ENCODE data around the gene CXCL16.
"Not testable (repeated sequence)": the region's sequence is repeated elsewhere in the genome, so short reads cannot be mapped to it uniquely, and the experiment has no call there.

The CXCL16 gene

DNA sequence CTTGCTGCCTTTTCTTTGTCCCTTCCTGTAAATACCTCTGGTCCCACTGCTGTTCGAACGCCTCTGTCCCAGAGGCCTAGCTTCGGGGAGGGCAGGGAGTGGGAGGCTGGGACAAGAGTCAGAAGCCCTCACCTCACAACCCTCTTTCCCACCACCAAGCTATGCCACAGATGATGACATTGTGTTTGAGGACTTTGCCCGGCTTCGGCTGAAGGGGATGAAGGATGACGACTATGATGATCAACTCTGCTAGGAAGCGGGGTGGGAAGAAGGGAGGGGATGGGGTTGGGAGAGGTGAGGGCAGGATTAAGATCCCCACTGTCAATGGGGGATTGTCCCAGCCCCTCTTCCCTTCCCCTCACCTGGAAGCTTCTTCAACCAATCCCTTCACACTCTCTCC, 18.9 kb downstream of the CXCL16 start:
- no peak for DNase-seq

DNA sequence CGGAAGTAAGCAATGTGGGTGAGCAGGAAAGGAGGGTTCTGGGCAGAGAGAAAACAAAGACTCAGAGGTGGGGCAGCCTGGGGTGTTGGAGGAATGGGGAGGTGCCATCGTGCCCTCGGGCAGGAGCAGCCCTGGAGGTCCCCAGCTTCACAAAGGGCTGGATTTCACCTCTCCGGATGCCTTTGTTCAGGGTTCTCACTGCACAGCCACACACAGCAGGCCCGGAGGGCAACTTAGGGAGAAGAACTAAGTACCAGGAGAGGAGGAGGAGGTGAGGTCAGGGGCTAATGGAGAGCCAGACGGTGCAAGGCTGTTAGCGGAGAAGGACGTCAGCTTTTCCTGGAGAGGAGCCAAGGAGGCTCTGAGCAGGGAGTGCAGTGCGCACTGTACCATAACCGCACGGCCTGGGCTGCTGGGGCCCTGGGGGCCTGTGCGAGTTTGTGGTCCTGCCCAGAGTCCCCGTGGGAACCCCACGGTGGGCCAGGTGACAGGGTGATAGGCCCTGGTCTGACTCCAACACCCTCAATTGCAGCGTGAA, 20.0 kb downstream of the CXCL16 start:
- DNase-seq: no peak

DNA sequence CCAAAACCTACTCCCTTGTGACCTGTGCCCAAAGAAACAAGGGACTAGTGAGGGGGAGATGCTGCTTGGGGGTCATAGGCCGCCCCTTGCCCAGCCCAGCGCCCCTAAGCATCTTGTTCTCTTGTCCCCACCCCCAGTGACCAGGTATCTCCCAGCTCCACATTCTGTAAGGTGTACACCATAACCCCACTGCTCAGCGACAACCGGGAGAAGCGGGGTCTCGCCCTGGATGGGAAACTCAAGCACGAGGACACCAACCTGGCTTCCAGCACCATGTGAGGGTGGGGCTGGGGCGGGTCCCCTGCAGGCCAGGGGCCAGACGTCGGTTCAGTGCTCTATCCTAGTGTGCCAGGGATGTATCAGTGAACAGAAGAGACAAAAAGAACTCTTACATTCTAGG, 20.6 kb downstream of the CXCL16 start:
- DNase-seq: no peak

DNA sequence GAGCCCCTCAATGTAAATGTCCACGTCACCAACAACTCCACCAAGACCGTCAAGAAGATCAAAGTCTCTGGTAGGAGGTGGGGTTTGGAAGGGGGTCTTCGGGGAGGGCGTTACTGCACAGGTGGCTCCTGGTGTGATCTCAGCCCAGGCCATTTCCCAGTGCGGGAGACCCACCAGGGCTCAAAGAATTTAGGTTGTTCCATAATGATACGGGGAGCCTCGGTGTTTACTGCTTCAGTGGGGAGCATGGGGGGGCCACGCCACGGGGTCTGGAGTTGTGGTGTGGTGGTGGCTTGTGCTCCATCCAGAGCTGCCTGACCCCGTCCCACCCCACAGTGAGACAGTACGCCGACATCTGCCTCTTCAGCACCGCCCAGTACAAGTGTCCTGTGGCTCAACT, 21.5 kb downstream of the CXCL16 start:
- DNase-seq: no peak

DNA sequence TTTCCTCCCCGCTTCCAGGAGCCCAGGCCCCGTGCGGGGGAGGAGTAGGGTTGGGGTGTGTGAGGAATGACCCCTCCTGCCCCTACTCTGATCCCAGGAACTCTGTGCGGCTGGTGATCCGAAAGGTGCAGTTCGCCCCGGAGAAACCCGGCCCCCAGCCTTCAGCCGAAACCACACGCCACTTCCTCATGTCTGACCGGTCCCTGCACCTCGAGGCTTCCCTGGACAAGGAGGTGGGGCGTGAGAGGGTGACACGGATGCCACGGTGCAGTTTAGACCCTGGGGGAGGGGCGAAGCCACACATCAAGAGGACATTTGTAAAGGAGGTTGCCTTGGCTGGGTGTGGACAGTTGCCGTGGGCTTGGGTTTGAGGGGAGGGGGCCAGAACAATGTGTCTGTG, 21.9 kb downstream of the CXCL16 start:
- no peak for DNase-seq

DNA sequence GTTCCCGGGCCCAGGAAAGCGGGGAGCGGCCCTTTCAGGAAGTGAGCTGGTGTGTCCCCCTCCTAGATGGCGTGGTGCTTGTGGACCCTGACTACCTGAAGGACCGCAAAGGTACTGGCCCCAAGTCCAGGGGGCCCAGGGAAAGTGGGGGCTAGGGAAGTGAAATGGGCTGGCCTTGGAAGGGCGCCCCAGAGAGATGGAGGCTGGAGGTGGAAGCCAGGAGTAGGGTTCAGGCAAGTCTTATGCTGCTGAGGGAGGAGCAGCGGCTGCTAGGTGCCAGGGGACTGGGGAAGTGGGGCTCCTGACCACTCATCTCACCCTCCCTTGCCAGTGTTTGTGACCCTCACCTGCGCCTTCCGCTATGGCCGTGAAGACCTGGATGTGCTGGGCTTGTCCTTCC, 23.6 kb downstream of the CXCL16 start:
- DNase-seq: no peak

DNA sequence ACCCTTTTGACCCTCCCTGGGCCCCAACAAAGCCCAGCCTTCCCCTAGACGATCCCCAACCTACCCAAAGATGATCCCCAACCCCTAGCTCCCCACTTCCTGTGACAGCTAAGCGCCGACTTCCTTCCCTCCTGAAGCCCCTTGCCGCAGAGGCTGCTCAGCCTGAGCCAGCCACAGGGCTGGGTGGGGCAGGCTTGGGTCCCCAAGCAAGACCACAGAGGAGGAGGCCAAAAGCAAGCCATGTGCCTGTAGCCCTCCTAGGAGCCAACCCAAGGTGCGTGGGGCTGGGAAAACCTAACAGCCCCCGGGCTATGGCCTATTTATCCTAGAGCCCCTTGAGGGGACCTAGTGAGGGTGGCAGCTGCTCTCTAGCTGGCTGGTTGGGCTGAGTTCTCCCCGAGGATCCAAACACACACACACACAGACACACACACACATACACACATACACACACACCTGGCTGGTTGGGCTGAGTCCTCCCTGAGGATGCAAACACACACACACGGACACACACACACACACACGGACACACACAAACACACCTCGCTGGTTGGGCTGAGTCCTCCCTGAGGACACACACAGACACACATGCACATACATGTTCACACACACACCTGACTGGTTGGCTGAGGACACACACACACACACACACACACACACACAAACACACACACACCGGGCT, 24.5 kb downstream of the CXCL16 start:
- DNase-seq: peak; percentile 57

DNA sequence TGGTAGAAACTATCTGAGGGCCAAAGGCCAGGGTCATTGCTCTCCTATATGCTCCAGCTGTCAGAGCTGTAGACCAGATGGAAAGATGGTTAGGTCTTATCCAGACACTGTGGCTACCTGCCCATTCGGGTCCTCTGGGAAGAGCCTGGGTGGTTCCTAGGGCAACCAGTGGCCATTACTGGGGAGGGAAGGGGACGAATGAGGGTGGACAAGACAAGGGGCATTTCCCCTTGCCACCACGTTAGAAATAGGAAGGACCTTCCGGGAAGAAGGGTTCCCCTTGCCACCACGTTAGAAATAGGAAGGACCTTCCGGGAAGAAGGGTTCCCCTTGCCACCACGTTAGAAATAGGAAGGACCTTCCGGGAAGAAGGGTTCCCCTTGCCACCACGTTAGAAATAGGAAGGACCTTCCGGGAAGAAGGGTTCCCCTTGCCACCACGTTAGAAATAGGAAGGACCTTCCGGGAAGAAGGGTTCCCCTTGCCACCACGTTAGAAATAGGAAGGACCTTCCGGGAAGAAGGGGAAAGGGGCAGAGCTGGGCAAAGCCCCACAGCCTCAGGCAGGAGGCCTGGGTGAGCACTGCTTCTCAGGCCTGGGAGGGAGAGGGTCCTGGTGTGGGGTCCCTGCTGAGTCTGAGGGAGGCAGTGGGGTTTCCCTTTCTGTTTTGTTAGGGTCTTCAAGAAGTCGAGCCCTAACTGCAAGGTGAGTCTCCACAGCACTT, 25.2 kb downstream of the CXCL16 start:
- DNase-seq: not testable (repeated sequence)

DNA sequence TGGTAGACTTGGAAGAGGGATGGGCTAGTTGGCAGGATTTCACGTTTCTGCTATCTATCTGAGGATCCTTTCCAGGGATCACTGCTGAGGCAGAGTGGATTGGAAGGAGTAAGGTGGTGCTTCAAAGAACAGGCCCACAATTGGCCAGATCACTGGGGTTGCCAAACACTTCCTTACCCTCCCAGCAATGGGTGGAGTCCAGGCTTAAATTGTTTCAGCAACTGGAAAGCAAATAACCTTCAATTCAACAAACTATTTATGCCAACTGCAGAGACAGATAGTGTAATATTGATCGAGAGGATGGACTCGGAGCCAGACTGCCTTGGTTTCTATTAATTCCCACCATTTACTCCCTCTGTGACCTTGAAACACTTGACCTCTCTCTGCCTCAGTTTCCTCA, 27.2 kb downstream of the CXCL16 start:
- DNase-seq: no peak

DNA sequence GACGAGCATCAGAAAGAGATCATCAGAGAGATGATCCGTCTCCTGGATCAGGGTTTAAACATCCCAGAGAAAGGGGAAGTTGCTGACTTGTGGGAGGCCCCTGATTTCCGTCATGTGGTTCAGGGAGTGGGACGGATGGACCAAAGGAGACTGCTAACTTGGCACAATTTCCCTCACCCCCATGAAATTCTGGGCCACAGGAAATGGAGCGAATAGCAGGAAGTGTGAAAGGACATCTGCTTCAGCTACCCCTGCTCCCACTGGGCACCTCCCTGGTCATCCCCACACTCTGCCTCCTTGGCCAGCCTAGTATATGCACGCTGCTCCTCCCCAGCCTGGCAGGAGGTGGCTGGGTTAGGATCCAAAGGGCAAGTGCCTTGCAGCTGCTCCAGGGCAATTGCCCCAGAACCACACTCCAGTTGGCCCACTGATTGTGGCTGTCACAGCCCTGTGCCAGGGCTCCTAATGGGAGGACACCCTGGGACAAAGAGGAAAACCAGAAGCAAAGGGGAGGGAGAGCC, 28.0 kb downstream of the CXCL16 start:
- no peak for DNase-seq

DNA sequence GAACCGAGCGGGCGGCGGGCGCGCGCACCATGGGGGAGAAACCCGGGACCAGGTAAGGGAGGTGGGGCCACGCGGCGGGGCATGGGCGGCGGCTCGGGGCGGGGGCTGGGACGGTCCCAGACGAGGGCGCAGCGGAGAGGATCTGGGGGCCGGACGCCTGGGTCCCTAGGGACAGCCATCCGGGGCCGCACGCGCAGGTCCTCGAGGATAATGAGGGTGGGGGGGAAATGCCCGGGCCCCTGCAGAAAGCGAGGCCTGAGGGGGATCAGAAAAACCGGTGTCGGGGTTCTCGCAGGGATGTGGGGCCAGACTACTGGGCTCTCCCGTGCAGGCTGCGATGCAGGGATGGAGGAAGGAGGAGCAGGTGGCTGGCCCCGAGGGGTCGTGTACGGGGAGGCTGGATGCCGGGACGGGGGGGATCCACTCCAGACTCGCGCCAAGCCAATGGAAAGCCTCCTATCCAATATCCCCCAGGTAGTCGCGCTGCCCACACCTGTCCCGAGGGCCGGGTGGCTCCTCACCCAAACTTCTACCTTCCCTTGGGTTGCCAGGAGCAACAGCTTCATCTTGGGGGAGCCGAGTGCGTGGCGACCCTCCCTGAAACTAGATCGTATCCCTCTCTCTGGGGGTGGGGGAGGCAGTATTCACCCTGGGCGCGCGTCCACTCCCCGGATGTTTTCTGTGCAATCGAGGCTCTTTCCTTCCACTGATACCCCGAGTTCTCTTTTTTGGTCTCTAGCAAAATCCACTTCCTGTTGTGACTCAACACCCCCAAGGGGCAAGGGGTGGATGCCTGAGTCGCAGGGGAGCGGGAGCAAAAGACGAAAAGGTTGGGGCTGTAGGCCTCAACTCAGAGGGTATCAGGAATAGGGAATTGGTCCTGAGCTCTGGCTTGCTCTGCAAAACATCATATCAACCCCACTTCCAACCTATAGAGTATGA, 28.8 kb downstream of the CXCL16 start:
- peak; percentile 54 for DNase-seq

DNA sequence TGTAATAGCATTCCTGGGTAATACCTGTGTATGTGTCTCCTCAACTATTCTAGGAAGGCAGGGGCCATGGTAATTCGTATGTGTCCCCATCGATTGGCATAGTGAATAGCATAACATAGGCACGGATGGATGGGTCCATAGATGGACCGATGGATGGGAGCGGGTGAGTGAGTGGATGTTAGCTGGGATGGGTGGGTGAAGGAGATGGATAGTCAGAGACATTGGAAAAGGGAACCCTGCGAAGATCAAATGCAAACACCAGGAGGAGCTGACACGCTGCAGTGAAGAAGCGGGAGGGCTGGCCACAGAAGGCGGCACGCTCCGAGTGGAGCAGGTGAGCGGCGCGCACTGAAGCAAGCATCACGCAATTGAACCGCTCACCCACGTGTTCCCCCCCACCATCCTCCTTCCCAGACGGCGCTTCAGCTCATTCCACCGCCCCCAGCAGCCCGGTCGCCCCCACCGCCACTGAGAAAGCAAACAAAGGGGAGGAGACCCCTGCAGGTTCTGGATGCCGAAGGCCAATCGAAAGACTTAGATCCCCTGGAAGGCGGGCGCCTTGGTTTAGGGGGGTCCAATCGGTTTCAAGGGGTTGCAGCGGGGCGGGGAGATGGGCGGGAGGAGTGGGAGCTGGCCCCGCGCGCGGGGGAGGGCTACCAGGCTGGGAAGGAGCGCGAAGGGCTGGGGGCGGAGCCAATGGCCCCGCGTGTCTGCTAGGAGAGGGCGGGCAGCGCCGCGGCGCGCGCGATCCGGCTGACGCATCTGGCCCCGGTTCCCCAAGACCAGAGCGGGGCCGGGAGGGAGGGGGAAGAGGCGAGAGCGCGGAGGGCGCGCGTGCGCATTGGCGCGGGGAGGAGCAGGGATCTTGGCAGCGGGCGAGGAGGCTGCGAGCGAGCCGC, 29.7 kb downstream of the CXCL16 start, which contains the start of gene ARRB2:
Gene ARRB2 (plus strand): TSS at position 839 of the 899 bp plus-strand sequence. CDS start 90 bp downstream, outside the sequence.
- peak; percentile 99 for DNase-seq

DNA sequence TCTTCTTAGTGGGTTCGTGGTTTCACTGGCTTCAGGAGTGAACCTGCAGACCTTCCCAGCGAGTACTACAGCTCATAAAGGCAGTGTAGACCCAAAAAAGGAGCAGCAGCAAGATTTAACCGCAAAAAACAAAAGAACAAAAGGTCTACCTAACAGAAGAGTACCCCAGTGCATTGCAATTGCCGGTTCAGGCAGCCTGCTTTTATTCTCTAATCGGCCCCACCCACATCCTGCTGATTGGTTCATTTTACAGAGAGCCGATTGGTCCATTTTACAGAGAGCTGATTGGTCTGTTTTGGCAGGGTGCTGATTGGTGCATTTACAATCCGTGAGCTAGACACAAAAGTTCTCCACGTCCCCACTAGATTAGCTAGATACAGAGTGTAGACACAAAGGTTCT, 31.3 kb downstream of the CXCL16 start:
- peak; percentile 45 for DNase-seq

DNA sequence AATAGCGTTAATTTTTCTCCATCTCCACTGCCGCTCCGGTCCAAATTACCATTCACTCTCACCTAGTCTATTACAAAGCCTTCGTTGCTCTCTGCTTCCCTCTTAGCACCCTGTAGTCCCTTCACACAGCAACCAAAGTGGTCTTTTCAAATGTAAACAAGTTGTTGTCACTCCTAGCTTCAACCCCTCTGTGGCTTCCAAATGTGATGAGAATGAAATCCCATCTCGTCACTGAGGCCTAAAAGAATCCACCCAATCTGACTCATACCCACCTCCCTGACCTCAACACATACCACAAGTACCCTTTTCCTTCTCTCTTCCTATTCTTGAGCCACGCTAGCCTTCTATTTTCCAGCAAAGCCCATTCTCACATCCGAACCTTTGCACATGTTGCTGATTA, 33.6 kb downstream of the CXCL16 start:
- DNase-seq: no peak

DNA sequence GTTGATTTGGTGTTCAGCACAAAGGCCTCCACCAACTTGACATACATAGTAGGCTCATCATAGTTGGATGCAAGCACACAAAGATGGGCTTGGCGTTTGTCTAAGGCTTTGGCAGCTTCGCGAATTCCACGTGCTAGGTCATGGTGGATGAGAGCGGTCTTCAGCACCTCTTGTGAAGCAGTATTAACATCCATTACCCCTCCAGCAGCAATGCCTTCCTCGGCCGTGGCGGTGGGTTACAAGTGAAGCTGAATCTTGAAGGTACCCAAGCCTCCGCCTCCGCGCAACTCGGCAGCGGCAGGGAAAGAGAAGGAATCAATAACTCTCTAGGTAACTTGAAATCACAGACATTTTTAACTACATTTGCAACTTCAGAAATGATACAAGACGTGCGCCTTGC, 34.7 kb downstream of the CXCL16 start:
- no peak for DNase-seq

DNA sequence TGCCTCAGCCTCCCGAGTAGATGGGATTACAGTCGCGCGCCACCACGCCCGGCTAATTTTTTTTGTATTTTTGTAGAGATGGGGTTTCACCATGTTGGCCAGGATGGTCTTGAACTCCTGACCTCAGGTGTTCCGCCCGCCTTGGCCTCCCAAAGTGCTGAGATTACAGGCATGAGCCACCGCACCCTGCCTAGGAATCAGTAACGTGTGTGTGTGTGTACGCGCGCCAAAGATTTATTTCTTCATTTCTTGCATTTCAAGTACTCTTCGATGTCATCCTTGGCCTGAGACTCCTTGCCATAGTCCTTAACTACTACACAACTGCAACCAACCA, 35.2 kb downstream of the CXCL16 start:
- not testable (repeated sequence) for DNase-seq

DNA sequence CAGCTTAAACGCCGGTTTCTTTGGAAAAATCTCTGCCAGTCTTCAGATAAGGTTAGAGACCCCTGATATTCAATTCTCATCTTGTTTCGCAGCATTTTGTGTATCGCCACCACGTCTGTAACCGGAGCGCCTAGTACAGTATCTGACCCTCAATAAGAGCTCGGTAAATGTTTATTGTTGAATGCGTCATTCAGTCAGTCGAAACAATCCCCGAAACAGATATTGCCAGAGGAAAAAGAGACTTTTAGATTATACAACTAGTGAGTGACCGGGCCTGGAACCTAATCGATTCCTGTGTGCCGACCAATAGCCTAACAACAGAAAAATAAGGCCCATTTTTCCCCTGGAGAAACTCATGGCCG, 36.4 kb downstream of the CXCL16 start:
- DNase-seq: no peak

DNA sequence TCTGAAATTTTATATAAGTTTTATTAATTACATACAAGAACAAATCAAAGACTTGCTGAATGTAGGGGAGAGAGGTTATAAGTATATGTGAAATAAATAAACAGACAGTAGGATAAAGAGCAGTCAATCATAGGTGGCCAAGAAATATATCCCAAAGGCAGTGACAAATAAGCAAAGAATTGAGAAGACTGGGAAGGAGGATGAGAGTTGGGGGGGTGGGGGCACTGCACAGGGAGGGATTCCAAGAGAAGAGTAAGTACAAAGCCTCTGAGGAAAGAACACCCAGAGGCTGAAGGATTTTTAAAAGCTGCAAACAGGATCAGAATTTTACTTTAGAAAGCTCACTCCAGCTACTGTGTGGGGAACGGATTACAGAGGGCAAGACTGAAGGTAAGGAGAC, 38.6 kb downstream of the CXCL16 start:
- no peak for DNase-seq

DNA sequence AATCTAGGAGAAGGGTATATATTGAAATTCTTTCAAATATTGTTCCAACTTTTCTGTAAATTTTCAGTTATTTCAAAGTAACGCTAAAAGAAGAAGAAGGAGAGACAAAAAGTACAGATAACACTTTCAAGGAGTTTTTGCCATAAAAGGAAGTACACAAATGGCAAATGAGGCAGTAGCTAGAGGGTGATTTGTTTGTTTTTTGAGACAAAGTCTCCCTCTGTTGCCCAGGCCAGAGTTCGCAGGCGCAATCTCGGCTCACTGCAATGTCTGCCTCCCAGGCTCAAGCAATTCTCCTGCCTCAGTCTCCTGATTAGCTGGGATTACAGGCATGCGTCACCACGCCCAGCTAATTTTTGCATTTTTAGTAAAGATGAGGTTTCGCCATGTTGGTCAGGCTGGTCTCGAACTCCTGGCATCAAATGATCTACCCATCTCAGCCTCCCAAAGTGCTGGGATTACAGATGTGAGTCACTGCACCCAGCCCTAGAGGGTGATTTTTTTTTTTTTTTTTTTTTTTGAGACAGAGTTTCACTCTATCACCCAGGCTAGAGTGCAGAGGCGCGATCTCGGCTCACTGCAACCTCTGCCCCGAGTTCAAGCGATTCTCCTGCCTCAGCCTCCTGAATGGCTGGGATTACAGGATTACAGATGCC, 40.2 kb downstream of the CXCL16 start:
- not testable (repeated sequence) for DNase-seq

DNA sequence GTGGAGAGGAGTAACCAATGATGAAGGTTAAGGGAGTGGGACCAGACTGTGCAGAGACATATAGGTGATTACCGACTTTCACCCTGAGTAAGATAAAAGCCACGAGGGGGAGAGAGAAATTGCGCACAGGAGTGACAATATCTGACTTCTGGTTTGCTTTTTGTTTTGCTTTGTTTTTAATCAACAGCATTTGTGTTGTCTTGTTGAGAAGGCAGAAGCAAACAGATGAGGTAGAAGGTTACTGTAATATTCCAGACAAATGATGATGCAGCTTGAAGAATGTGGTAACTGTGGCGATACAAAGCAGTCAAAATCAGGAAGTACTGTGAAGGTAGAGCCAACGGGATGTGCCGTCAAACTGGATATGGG, 43.3 kb downstream of the CXCL16 start:
- DNase-seq: no peak

DNA sequence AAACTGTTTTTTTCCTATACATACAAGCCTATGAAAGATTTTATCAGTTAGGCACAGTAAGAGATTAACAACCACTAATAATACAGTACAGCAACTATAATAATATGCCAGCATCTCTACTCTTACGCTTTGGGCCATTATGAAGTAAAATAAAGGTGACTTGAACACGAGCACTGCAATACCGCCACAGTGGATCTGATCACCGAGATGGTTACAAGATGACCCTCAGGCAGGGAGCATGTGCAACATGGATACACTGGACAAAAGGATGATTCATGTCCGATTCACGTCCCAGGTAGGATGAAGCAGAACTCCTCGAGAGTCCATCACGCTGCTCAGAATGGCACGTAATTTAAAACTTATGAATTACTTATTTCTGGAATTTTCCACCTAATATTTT, 46.3 kb downstream of the CXCL16 start:
- DNase-seq: no peak

DNA sequence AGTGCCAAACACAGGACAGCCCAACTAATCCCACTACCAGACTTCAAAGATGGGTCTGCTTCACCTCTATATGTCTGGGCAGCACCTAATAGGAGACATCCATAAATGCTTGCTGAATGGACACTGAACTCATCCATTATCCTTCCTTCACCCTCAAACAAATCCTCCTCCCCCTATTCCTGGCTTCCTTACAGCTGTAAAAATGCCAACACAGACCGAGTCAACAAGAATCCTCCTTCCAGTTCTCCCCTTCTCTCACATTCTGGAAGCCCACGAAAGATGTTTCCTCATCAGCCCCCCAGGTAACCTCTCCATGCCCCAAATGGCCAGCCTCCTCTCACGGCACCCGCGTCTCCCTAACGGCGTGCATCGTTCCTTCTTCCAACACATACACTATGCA, 48.0 kb downstream of the CXCL16 start:
- DNase-seq: no peak

Data from activated CD8-positive, alpha-beta memory T cell treated with anti-CD3 and anti-CD28 coated beads, Interleukin-2, amount 50 U/mL, for 4 hours (primary cell).